ENCODE measurements around the gene UFD1.

The UFD1 gene

GRCh38 chr22:19434829-19435580 is 44.0 kb downstream of the UFD1 start:
- no peak for TF ChIP-seq CTCF (conservative IDR thresholded peaks at IDR 0.05; ENCODE audit: low read depth, low read length)
- no peak overlapping the region for H3K27ac ChIP-seq
- no peaks in the 10 kb centered on the region for H4K20me1 ChIP-seq (ENCODE audit: insufficient read depth)
- no peak overlapping the region for H2AFZ ChIP-seq (ENCODE audit: low read depth)
- H3K9ac ChIP-seq = no peak overlapping the region
- no peaks in the 10 kb centered on the region for H3K36me3 ChIP-seq (ENCODE audit: insufficient read depth)
- H3K4me1 ChIP-seq (ENCODE audit: low read depth, poor library complexity, severe bottlenecking) = peaks cover 10% of the 10 kb centered on the region
- no peak overlapping the region for H3K4me3 ChIP-seq (IDR thresholded peaks at IDR 0.05; ENCODE audit: insufficient read depth, low read depth, low read length)
- no peak overlapping the region for H3K4me2 ChIP-seq
- H3K27me3 ChIP-seq (ENCODE audit: insufficient read depth, low read depth) = no peaks in the 10 kb centered on the region
- H3K79me2 ChIP-seq (ENCODE audit: insufficient read depth, low read depth) = peaks cover 22% of the 10 kb centered on the region

DNA sequence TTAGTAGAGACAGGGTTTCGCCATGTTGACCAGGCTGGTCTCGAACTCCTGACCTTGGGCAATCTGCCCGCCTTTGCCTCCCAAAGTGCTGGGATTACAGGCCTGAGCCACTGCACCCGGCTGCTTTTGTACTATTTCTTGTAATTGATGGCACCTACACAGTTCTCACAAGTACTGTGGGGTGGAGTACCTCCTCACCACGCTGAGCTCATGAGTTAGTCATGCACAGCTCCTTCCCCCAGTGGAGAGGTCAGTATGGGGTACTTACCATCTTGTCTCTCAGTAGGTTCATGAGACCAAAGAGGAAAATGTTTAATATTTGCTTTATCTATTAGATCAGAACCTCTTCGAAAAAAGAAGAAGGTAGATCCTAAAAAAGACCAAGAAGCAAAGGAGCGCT is 44.6 kb downstream of the UFD1 start:
- TF ChIP-seq CTCF (conservative IDR thresholded peaks at IDR 0.05; ENCODE audit: low read depth, low read length) = no peak
- peaks cover 13% of the 10 kb centered on the region for H3K4me1 ChIP-seq (ENCODE audit: low read depth, poor library complexity, severe bottlenecking)
- H3K36me3 ChIP-seq (ENCODE audit: insufficient read depth) = no peaks in the 10 kb centered on the region
- H3K79me2 ChIP-seq (ENCODE audit: insufficient read depth, low read depth) = peaks cover 28% of the 10 kb centered on the region
- H4K20me1 ChIP-seq (ENCODE audit: insufficient read depth) = no peaks in the 10 kb centered on the region
- no peak overlapping the region for H3K27ac ChIP-seq
- no peak overlapping the region for H3K4me2 ChIP-seq
- H2AFZ ChIP-seq (ENCODE audit: low read depth) = no peak overlapping the region
- no peak overlapping the region for H3K9ac ChIP-seq
- no peaks in the 10 kb centered on the region for H3K27me3 ChIP-seq (ENCODE audit: insufficient read depth, low read depth)
- no peak overlapping the region for H3K4me3 ChIP-seq (IDR thresholded peaks at IDR 0.05; ENCODE audit: insufficient read depth, low read depth, low read length)

DNA sequence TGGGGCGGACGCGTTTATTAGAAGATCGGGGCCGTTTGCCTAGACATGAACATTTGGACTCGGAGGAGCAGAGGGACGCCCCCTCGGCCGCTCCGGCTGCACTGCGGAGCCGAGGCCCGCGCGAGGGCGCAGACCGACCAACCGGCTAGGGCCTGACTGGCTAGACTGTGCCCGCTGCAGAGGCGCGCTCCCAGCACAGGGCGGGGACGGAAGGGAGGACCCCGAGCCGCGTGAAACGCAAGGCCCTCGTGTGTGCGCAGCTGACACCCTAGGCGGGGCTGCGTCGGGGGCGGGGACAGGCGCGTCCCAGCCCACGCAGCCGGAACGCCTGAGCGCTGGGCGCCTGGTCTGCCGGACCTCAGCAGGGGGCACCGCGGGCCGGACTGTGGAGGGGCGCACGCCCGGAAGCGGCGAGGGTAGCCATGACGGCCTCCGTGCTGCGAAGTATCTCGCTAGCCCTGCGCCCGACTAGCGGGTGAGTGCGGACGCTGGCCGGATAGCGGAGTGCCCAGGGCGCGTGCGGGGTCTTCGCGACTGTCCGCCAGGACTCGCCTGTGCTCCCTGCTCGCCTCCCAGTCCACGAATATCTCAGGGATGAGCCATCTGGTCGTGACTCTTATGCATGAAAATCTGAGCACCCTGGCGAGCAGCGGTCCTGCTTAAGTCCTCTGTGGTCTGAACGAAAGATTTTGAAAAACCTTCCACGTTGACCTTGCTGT is 46.7 kb downstream of the UFD1 start, which contains the start of gene MRPL40:
Gene MRPL40 (plus strand): TSS at position 413 of the 719 bp plus-strand sequence. CDS start 10 bp downstream, at position 423.
- peak within 1 kb of the TSS; percentile 98 for H3K27ac ChIP-seq
- peaks cover 49% of the 10 kb centered on the region for H3K79me2 ChIP-seq (ENCODE audit: insufficient read depth, low read depth)
- H3K9ac ChIP-seq = peak within 1 kb of the TSS; percentile 94
- H3K4me1 ChIP-seq (ENCODE audit: low read depth, poor library complexity, severe bottlenecking) = peaks cover 34% of the 10 kb centered on the region
- H2AFZ ChIP-seq (ENCODE audit: low read depth) = peak within 1 kb of the TSS; percentile 35
- no peaks in the 10 kb centered on the region for H3K36me3 ChIP-seq (ENCODE audit: insufficient read depth)
- H3K4me3 ChIP-seq (IDR thresholded peaks at IDR 0.05; ENCODE audit: insufficient read depth, low read depth, low read length) = no peak within 1 kb of the TSS
- H3K4me2 ChIP-seq = peak within 1 kb of the TSS; percentile 80
- TF ChIP-seq CTCF (conservative IDR thresholded peaks at IDR 0.05; ENCODE audit: low read depth, low read length) = no peak
- H4K20me1 ChIP-seq (ENCODE audit: insufficient read depth) = peaks cover 13% of the 10 kb centered on the region; the same call in 1 of the 2 replicates
- H3K27me3 ChIP-seq (ENCODE audit: insufficient read depth, low read depth) = no peaks in the 10 kb centered on the region

DNA sequence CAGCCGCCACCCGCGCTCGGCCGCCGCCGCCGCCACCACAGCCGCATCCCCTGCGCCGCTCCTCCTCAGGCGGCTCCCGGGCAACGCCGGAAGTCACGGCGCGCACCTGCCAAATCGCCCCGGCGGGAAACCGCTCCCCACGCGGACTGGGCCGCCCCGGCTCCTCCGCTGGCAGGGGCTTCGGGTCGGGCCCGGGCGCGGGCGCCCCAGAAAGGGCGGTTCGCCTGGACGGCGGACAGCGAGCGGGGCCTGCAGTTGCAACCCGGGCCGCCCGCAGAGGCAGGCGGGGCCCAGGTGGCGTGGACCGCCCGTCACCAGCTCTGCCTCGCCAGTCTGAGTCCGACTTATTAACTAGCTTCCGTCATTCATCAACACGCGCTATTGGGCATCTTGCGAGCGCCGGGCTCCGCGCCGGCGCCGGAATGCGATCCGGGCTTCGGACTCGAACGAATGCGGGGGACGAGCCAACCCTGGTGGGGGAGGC is 47.3 kb downstream of the UFD1 start, which contains the start of gene HIRA:
Gene HIRA (minus strand): TSS at position 85 of the 484 bp plus-strand sequence. CDS start 257 bp downstream, outside the sequence.
- H3K9ac ChIP-seq = peak within 1 kb of the TSS; percentile 94
- H3K27me3 ChIP-seq (ENCODE audit: insufficient read depth, low read depth) = no peaks in the 10 kb centered on the region
- peak within 1 kb of the TSS; percentile 98 for H3K27ac ChIP-seq
- peaks cover 19% of the 10 kb centered on the region; the same call in 1 of the 2 replicates for H4K20me1 ChIP-seq (ENCODE audit: insufficient read depth)
- H3K4me2 ChIP-seq = peak within 1 kb of the TSS; percentile 80
- H3K4me1 ChIP-seq (ENCODE audit: low read depth, poor library complexity, severe bottlenecking) = peaks cover 40% of the 10 kb centered on the region
- TF ChIP-seq CTCF (conservative IDR thresholded peaks at IDR 0.05; ENCODE audit: low read depth, low read length) = no peak
- no peak within 1 kb of the TSS for H3K4me3 ChIP-seq (IDR thresholded peaks at IDR 0.05; ENCODE audit: insufficient read depth, low read depth, low read length)
- no peaks in the 10 kb centered on the region for H3K36me3 ChIP-seq (ENCODE audit: insufficient read depth)
- H2AFZ ChIP-seq (ENCODE audit: low read depth) = peak within 1 kb of the TSS; percentile 35
- peaks cover 55% of the 10 kb centered on the region for H3K79me2 ChIP-seq (ENCODE audit: insufficient read depth, low read depth)

Data from KMS-11 (cell line).